H1 (cell line): ENCODE data around the gene NOL4L.

Experiments
- CTCF ChIP-seq, 3 experiments: IDR thresholded peaks; 1 replicate in 2 of 3; 2 replicates in 1 of 3; pipeline versions ENCODE4 v1.5.1 to v1.6.1; 2011; ENCODE audit warnings: low read length in 3 of 3, mild to moderate bottlenecking in 3 of 3, inconsistent platforms in 2 of 3, low read depth in 1 of 3, moderate library complexity in 1 of 3; ENCODE audit not compliant: insufficient read depth in 1 of 3; ENCODE audit errors: control extremely low read depth in 1 of 3
- EGR1 ChIP-seq: IDR thresholded peaks from 2 replicates; pipeline ENCODE4 v1.6.1; 2011; ENCODE audit warnings: low read depth, low read length, borderline replicate concordance
- EZH2 ChIP-seq: fragments of 200-600 bp; sonication (generic); IDR thresholded peaks from 2 replicates; pipeline ENCODE4 v1.7.1; 2012; ENCODE audit warnings: low read depth, mild to moderate bottlenecking, moderate library complexity, low read length, inconsistent platforms; ENCODE audit not compliant: severe bottlenecking
- JUN ChIP-seq: IDR thresholded peaks from 2 replicates; pipeline ENCODE4 v1.6.1; 2011; ENCODE audit warnings: low read depth, mild to moderate bottlenecking, improper control_type of control experiment, low read length
- POLR2A ChIP-seq, 2 experiments: IDR thresholded peaks; 1 replicate in 1 of 2; 2 replicates in 1 of 2; pipeline ENCODE4 v1.6.1; 2011; ENCODE audit warnings: low read depth in 2 of 2, low read length in 2 of 2, mild to moderate bottlenecking in 2 of 2; ENCODE audit errors: control extremely low read depth in 1 of 2
- SUZ12 ChIP-seq: fragments of 200-600 bp; sonication (generic); IDR thresholded peaks from 2 replicates; pipeline ENCODE4 v1.6.1; 2012; ENCODE audit warnings: mild to moderate bottlenecking, inconsistent platforms, low read length, moderate library complexity, mixed read lengths
- TAF1 ChIP-seq: IDR thresholded peaks from 2 replicates; pipeline ENCODE4 v1.6.1; 2011; ENCODE audit warnings: mild to moderate bottlenecking, low read depth, low read length
- TF ChIP-seq, protein P1 (sequence below): IDR thresholded peaks from 2 replicates; pipeline ENCODE4 v1.6.1; 2011; ENCODE audit warnings: low read length, improper control_type of control experiment

DNA sequence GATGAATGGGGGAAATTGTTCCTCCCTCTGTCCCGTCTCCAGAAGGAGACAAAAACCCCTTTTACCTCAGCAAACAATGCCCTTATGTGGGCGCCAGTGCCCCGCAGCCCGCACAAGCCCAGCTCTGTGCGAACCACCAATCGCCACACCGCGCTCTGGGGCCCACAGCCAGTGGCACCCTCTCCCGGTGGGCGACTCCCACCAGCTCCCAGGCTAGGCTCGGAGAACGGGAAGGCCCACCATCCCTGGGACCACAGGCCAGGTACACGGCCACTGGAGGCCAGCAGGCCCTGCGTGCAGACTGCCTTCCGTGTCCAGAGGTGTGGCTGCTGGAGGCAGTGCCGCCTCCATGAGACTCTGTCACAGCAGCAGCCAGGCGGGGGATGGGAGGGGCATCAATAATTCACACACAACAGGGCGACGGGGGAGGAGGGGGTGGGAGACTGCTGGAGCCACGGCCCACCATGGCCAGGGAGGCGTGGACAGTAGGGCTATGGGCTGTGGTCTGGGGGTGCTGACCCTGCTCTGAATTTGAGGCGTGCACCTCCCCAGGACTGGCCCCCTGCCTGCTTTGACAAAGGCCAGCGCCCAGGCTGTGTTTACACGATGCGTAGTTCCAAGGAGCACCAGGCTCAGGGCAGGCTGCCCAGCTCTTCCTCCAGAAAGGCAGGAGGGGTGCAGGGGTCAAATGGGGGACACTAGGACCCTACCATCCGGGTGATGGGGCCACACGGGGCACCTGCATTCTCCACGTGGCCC is 121.3 kb downstream of the NOL4L start:
- TF ChIP-seq EZH2 (no peak), CTCF (IDR thresholded peaks at IDR 0.05; ENCODE audit: control extremely low read depth in 1 of 3, insufficient read depth in 1 of 3, low read depth in 1 of 3, low read length in 3 of 3) (no peak), EGR1 (no peak), JUN (no peak), POLR2A (IDR thresholded peaks at IDR 0.05; ENCODE audit: control extremely low read depth in 1 of 2, low read depth in 2 of 2, low read length in 2 of 2) (no peak), TAF1 (no peak), SUZ12 (no peak)
- TF ChIP-seq, protein P1, sequence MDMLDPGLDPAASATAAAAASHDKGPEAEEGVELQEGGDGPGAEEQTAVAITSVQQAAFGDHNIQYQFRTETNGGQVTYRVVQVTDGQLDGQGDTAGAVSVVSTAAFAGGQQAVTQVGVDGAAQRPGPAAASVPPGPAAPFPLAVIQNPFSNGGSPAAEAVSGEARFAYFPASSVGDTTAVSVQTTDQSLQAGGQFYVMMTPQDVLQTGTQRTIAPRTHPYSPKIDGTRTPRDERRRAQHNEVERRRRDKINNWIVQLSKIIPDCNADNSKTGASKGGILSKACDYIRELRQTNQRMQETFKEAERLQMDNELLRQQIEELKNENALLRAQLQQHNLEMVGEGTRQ: no peak
